Effector CD4-positive, alpha-beta T cell (primary cell): ENCODE results near the gene BCHE.
"Not testable (repeated sequence)": the region's sequence is repeated elsewhere in the genome, so short reads cannot be mapped to it uniquely, and the experiment has no call there.

Source experiments
- DNase-seq: peaks from one replicate; pipeline ENCODE4 v3.0.0-alpha.2; 2020

The BCHE gene

DNA sequence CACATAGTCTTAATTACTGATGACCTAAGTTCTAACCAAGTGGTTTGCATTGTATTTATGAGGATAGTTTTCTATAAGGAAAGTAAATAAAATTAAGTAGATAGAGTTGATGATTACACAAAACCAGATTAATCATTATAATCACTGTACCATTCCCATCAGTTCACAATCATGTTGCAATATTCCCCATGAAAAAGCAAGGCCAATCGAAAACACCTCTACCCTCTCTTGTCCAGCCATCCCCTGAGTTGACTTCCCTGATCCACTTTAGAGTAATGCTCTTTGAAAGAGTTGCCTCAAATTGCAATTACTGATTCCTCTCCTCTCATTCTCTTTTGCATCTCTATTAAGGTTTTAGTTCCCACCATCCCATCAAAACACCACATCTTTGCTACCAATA is 21.0 kb downstream of the BCHE start:
- DNase-seq: no peak

GRCh38 chr3:165815682-165816081 is 21.5 kb downstream of the BCHE start:
- no peak for DNase-seq

GRCh38 chr3:165814380-165814779 is 22.8 kb downstream of the BCHE start:
- no peak for DNase-seq

GRCh38 chr3:165807937-165808336 is 29.3 kb downstream of the BCHE start:
- DNase-seq: not testable (repeated sequence)

- DNase-seq: no peak
Measured at GRCh38 chr3:165805946-165806561, 31.2 kb downstream of the BCHE start.

- no peak for DNase-seq
Measured at GRCh38 chr3:165803471-165803870, 33.8 kb downstream of the BCHE start.

- no peak for DNase-seq
Measured at GRCh38 chr3:165800970-165801369, 36.3 kb downstream of the BCHE start.

DNA sequence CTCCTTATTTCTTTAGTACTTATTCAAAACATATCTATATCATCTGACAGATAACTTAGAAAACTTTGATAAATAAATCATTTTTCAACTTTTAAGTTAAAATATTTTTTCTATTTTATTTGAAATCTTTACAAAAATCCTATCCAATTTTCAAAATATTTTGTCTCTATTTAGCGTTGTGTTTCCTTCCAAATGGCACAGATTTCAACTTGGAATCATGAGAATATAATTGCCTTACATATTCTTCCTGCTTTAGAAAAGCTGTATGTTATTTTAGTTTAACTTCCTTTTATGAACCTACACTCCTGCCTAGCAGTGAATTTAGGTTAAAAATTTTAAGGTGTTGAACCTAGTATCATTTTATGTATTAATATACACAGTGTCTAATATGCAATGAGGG is 38.2 kb downstream of the BCHE start:
- no peak for DNase-seq

- DNase-seq: no peak
Measured at GRCh38 chr3:165797551-165797950, 39.7 kb downstream of the BCHE start.

DNA sequence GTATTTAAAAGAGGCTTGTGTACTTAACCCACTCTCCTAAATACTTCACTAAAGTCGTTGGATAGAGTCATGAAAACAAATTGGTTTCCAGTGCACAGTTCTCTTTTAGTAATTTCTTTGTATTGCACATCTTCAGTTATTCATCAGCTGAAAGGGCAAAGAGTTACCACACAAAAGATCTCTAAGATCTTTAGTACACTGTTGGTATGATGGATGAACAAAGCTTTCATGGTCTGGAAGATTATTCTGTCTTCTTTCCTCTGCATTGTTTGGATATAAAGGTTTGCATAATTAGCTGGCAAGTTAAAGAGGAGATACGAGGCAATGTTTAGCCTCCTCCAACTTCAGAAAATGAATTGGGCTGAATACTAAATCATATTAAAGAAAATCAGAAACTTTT is 40.5 kb downstream of the BCHE start:
- DNase-seq: no peak

- no peak for DNase-seq
Measured at GRCh38 chr3:165788531-165788930, 48.7 kb downstream of the BCHE start.

GRCh38 chr3:165786013-165786412 is 51.2 kb downstream of the BCHE start:
- DNase-seq: no peak

DNA sequence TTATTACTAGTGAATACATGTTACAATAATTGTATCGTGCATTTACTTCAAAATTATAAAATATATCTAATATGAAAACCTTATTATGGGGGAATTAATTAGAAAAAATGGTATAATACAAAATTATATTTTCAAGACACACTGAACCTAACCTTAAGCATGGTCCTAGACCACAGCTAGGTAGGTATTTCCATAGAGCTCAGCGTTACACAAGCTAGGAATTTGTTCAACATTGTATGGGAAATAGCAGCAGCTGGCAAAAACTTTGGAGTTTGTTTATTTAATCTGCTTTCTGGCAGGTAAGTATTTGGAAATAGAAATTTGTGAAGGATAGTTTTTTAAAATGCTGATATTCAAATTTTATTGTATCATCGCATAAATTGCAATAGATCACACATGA is 52.9 kb downstream of the BCHE start:
- DNase-seq: no peak

DNA sequence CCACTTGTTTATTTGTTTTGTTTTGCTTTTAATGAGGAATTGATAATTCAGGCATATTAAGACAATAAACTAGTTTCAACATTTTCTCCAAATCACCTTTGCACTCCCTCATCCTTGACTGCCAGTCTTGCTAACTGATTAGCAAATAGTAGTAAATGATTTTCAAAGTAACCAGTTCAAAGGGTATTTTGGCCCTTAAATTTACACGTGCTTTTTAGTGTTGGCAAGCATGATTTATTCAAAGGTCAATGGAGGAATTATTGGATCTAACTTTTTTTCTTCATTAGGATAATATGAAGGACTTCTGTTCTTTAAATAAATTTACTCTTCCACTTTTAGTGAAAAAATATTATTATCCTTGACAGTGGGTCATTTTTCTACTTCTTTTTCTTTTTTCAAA is 53.8 kb downstream of the BCHE start:
- DNase-seq: no peak

DNA sequence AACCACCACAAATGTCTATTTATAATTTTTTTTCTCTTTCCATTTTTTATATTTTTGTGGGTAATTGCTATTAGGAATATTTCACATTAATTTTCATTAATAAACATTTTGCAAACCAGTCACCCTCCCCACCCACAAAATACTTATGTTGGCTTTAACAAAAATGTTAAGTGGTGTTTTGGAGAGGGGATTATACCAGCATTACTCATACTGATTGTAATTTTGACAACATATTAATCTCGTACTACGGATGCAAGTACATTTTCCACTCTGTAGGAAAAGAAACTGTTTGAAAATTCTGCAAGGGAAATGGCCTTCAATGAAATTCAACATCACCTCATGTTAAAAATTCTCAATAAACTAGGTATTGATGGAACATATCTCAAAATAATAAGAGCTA is 58.3 kb downstream of the BCHE start:
- DNase-seq: no peak

- no peak for DNase-seq
Measured at GRCh38 chr3:165778456-165778855, 58.8 kb downstream of the BCHE start.

DNA sequence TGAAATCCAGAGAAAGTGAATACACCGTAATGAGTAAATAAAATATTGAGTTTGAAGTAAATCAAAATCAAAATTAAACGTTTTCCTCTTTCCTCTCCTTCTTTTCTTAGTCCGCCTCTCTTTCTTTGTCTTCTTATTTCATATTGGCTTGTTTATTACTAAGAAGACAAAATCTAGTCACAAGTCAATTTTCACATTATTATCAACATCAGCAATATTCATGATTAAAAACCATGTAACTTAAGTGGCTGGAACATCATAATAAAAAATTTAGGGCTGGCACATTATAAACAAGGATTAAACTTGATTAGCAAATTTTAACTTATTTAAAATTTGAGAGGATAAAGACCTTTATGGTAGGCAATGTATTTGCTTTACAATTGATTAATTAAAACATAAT is 61.4 kb downstream of the BCHE start:
- DNase-seq: no peak

GRCh38 chr3:165770781-165771180 is 66.4 kb downstream of the BCHE start:
- no peak for DNase-seq

- DNase-seq: no peak
Measured at GRCh38 chr3:165768680-165769079, 68.5 kb downstream of the BCHE start.

DNA sequence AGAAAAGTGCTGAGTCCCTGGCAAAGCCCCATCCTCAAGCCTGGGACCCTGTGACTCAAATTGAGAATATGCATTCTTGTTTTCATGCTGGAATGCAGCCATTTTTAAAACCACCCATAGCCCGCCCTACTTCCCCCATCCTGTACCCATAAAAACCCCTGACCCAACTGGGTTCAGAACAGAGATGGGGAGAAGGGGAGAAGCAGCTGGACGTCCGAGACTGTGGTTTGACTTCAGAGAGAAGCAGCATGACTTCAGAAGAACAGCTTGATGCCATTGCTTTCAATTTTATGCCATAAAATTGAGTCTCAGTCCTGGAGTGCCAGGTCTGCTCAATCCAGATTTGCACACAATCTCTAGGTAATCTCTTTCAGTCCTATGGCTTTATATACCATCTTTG is 78.2 kb downstream of the BCHE start:
- DNase-seq: no peak

DNA sequence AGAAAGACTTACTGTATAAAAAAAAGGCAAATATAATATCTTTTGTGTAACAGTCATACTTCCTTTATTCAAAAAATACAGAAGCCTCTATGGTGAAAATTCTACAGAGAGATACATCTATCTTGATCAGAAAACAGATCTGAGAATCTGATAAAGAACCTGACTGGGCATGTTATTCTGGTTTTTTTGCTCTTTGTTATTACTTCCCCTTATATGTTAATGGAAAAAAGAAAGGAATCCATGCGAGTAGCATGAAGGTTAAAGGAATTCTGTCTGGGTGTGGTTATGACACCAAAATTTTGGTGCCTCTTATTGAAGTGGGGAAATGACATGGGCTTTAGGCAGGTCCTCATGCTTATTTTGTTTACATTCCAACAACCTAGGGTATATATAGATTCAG is 81.7 kb downstream of the BCHE start:
- no peak for DNase-seq

DNA sequence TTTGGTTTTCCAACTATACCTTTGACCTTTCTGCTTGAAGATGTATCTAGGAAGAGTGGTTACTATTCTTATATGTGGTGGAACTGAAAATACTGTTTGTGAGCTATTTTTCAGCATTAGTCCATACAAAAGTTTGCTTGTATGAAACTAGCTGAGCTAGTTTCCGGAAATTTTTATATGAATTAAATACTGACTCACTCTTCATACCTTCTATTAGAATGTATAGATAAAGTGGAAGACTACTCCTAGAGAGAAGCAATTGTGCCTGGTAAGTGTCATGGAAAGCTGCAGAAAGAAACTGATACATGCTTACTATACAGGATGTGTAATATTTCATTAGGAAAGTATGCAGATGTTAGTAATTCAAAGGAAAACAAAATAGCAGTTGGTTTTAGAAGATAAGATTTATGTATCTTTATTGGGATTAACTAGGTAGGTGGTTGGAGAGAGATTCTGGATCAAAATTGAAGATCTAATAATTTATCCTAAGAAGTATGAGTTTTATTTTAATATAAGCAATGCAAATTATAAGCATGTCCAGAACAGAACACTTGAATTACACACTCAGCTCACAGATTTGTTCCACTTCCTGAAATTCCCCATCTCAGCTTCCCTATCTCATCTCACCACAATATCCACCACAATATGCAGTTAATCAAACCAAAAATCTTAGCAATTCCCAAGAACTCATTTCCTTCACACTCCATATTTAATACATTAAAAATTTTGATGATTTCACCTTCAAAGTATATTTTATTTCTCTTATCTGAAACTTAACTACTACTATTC is 82.8 kb downstream of the BCHE start:
- DNase-seq: no peak

DNA sequence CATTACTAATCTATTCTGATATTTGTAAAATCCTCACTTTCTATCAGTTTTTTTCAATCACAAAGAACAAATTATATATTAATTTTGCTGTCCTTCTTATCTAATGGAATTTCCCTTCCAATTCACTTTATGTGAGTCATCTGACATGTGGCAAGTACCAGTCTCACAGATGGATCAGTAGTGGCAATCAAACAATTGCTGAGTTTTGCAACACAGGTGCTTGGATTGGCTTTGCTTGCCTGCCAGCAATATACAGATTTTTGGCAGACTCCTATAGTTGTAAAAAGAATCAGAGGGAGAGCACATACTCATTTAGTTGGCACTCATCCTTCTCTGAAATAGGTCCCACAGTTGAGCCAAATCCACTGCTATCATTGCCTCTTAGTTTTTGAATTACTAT is 83.7 kb downstream of the BCHE start:
- no peak for DNase-seq

DNA sequence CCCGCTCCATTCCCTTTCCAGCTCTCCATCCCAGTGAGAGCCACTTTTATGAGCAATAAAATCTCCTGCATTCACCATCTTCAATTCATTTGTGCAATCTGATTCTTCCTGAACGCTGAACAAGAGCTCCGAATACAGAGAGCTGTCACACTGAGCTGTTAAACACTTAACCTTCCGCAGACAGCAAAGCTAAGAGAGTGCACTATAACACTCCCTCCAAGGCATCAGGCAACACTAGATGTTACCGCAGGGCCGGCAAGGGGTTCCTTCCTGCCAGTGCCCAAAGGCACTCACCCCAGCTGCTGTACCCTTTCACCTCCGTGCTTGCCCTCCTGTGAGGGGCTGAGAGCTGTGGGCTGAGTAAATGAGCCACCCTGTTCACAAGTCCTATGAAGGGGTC is 85.6 kb downstream of the BCHE start:
- no peak for DNase-seq

DNA sequence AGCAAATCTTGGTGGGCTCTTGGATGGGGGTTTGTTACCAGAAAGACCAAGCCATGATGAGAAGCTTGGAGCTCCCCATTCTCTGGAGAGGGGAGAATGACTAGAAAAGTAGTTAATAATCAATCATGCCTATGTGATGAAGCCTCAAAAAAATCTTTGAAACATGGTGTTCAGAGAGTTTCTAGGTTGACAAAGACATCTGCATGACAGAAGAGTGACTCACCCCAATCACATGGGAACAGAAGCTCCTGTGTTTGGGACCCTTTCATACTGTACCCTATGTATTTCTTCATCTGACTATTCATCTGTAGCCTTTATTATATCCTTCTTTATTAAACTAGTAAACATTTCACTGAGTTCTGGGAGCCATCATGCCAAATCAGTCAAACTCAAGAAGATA is 87.4 kb downstream of the BCHE start:
- DNase-seq: no peak
